B cell (primary cell): ENCODE results near the gene EFNB3.

Experiments
- EZH2 ChIP-seq: IDR thresholded peaks from 2 replicates; pipeline ENCODE4 v1.6.1; 2012; ENCODE audit warnings: borderline replicate concordance, low read depth, mild to moderate bottlenecking, moderate library complexity, low read length; ENCODE audit not compliant: insufficient read depth, poor library complexity, severe bottlenecking
- TF ChIP-seq, protein P1 (sequence below): fragments of 200-600 bp; IDR thresholded peaks from one replicate; pipeline ENCODE4 v1.8.0; 2022; ENCODE audit warnings: antibody characterized with exemption, mild to moderate bottlenecking

DNA sequence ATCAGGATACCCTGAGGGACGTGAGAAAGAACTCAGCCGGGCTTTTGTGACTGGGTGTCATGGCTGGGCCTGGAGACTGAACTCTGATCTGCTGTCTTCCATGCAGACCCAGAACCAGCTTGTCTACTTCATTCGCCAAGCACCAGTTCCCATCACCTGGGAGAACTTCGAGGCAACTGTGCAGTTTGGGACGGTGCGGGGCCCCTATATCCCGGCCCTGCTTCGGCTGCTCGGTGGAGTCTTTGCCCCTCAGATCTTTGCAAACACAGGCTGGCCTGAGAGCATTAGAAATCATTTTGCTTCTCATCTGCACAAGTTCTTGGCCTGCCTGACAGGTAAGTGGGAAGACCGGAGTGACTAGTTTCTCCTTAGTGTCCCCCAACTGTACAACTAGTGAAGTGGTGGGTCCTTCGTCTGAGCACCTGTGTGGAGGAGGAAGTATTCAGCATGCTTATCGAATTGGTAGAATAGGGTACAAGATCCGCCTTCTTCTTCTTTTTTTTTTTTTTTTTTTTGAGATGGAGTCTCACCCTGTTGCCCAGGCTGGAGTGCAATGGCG is 28.1 kb downstream of the EFNB3 start:
- TF ChIP-seq, protein P1, sequence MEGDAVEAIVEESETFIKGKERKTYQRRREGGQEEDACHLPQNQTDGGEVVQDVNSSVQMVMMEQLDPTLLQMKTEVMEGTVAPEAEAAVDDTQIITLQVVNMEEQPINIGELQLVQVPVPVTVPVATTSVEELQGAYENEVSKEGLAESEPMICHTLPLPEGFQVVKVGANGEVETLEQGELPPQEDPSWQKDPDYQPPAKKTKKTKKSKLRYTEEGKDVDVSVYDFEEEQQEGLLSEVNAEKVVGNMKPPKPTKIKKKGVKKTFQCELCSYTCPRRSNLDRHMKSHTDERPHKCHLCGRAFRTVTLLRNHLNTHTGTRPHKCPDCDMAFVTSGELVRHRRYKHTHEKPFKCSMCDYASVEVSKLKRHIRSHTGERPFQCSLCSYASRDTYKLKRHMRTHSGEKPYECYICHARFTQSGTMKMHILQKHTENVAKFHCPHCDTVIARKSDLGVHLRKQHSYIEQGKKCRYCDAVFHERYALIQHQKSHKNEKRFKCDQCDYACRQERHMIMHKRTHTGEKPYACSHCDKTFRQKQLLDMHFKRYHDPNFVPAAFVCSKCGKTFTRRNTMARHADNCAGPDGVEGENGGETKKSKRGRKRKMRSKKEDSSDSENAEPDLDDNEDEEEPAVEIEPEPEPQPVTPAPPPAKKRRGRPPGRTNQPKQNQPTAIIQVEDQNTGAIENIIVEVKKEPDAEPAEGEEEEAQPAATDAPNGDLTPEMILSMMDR, result no peak
- no peak for TF ChIP-seq EZH2
